Type B pancreatic cell (in vitro differentiated cells): Measurements from ENCODE around the gene MRPL39. TPM values are rescaled to one million over a fixed set of nuclear protein-coding genes. Genes with fewer than 3 reads are reported as not detected.
A peak's percentile ranks its signal among the peaks of the same experiment; 100 is the strongest.

ENCODE experiments used
- DNase-seq: peaks from one replicate; pipeline ENCODE4 v3.0.0; 2021; ENCODE audit warnings: mixed read lengths; ENCODE audit not compliant: unreplicated experiment; ENCODE audit errors: extremely low spot score
- H3K27ac Mint-ChIP-seq: 2 replicates; pipeline ENCODE4 v1.8.0; 2021; ENCODE audit warnings: mild to moderate bottlenecking, mixed read lengths
- H3K27me3 Mint-ChIP-seq: 2 replicates; pipeline ENCODE4 v1.8.0; 2021; ENCODE audit warnings: mixed read lengths
- H3K36me3 Mint-ChIP-seq: 2 replicates; pipeline ENCODE4 v1.8.0; 2021; ENCODE audit warnings: mixed read lengths
- H3K4me1 Mint-ChIP-seq: one replicate; pipeline ENCODE4 v1.8.0; 2021; ENCODE audit warnings: mixed read lengths; ENCODE audit not compliant: unreplicated experiment
- H3K4me3 Mint-ChIP-seq: 2 replicates; pipeline ENCODE4 v1.8.0; 2021; ENCODE audit warnings: mild to moderate bottlenecking, mixed read lengths
- H3K9me3 Mint-ChIP-seq: 2 replicates; pipeline ENCODE4 v1.8.0; 2021; ENCODE audit warnings: mixed read lengths
- total RNA-seq: library from RNA; stranded (reverse); gene quantifications from 2 replicates; pipeline ENCODE4 v1.2.1, GENCODE V29; 2021; ENCODE audit warnings: low replicate concordance
- TF ChIP-seq, protein P1 (sequence below): fragments of 200-600 bp; sonication (generic); conservative IDR thresholded peaks from 2 replicates; pipeline ENCODE4 v1.5.0; 2021; ENCODE audit warnings: antibody characterized with exemption, mild to moderate bottlenecking

The MRPL39 gene
- total RNA-seq, 1 donor from 2014 or later: 36.3 TPM

DNA sequence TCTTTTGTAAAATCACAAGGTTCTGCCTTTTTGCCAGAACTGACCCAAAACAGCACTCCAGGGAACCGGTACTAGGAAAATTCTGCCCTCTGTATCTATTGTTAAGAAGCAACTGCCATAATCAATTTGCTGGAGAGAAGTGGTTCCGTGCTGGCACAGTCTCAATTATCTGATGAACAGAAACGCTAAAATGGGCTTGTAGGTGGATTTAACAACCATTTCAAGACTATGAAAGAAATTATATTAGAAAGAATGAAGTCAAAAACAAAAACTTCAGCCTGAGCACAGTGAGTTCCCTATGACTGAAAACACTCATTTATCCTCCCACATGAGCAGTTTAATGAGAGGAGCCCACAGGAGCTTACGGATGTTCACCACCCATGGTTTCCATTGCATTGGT is 36.2 kb upstream of the MRPL39 start:
- peaks cover 36% of the 10 kb centered on the region for H3K27me3 Mint-ChIP-seq
- peaks cover 15% of the 10 kb centered on the region for H3K4me1 Mint-ChIP-seq
- no peak overlapping the region for H3K4me3 Mint-ChIP-seq
- H3K9me3 Mint-ChIP-seq: no peaks in the 10 kb centered on the region
- no peak for DNase-seq
- H3K27ac Mint-ChIP-seq: no peak overlapping the region
- TF ChIP-seq, protein P1, sequence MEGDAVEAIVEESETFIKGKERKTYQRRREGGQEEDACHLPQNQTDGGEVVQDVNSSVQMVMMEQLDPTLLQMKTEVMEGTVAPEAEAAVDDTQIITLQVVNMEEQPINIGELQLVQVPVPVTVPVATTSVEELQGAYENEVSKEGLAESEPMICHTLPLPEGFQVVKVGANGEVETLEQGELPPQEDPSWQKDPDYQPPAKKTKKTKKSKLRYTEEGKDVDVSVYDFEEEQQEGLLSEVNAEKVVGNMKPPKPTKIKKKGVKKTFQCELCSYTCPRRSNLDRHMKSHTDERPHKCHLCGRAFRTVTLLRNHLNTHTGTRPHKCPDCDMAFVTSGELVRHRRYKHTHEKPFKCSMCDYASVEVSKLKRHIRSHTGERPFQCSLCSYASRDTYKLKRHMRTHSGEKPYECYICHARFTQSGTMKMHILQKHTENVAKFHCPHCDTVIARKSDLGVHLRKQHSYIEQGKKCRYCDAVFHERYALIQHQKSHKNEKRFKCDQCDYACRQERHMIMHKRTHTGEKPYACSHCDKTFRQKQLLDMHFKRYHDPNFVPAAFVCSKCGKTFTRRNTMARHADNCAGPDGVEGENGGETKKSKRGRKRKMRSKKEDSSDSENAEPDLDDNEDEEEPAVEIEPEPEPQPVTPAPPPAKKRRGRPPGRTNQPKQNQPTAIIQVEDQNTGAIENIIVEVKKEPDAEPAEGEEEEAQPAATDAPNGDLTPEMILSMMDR: no peak
- no peaks in the 10 kb centered on the region for H3K36me3 Mint-ChIP-seq

DNA sequence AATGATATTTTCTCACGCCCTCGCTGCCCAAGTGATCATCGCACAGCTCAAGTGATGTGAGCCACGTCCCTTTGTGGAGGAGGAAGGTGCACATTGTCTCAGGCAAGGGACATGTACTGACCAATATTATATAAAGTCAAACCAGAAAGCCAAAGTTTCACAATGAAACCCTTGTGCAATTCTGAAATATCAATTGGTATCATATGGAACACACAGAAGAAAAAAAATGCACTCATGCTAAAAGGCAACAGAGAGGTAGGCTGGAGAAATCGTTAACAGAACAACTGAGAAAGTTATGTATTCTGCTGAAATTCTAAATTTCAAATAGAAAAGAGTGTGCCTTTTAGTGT is 33.6 kb upstream of the MRPL39 start:
- Mint-ChIP-seq H3K27ac (peak overlapping the region; percentile 31), H3K4me1 (peaks cover 18% of the 10 kb centered on the region), H3K4me3 (peak overlapping the region; percentile 83), H3K27me3 (peaks cover 56% of the 10 kb centered on the region), H3K36me3 (no peaks in the 10 kb centered on the region), H3K9me3 (no peaks in the 10 kb centered on the region)
- TF ChIP-seq, protein P1: no peak
- no peak for DNase-seq

DNA sequence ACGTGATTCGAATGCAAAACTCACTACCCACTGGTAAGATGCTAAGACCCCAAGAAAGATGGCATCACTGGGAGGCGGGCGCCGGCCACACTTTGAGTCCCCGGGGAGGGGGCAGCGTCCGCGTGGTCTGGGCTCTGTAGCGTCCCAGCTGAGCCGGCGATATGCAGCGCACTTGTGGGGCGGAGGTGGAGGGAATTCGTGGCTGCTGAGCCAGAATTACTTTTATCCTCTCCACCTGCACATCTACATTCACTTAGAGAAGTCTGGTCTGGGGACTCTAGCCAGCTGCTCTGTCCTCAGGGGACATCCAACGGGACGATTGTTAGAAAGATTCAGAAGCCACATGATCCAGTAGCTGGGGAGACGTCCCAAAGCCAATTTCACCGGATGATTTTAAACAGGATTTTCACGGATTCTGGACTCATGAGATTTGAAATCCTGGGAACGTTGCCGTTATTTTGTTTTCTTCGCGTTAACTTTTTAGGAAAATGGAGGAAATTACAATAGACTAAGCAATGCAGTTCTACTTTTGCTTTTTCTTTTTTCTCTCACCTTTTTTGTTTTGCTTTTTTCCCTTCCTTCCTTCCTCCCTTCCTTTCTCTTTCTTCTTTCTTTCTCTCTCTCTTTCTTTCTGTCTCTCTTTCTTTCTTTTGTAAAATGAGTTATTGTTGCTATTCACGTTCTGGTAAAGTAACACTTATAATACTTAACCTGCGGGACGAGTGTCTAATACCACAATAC is 33.1 kb upstream of the MRPL39 start:
- peak overlapping the region; percentile 31 for H3K27ac Mint-ChIP-seq
- H3K4me3 Mint-ChIP-seq: peak overlapping the region; percentile 83
- DNase-seq: no peak
- TF ChIP-seq, protein P1: no peak
- peaks cover 18% of the 10 kb centered on the region for H3K4me1 Mint-ChIP-seq
- no peaks in the 10 kb centered on the region for H3K36me3 Mint-ChIP-seq
- no peaks in the 10 kb centered on the region for H3K9me3 Mint-ChIP-seq
- H3K27me3 Mint-ChIP-seq: peaks cover 59% of the 10 kb centered on the region

DNA sequence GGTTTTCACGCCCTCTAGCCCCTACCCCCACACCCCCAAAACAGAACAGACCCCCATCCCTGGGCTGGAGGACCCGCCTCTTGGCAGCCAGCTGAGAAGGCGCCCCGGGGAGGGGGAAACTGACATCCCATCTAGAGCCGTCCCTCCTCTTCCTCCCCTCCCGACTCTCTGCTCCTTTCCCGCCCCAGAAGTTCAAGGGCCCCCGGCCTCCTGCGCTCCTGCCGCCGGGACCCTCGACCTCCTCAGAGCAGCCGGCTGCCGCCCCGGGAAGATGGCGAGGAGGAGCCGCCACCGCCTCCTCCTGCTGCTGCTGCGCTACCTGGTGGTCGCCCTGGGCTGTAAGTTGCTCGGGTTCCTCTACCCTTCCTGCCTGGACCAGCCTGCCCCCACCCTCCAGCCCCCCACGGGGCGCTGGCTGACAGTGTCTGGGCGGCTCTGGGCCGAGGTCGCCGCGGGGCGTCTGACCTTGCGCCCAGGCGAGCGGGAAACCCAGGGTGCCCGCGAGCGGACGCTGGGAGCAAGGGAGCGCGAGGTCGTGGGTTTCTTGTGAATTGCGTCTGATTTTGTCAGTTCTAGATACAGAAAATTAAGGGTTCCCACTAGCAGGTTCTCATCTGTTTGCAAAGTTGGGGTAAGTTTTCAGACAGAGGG is 32.4 kb upstream of the MRPL39 start:
- Mint-ChIP-seq H3K27ac (no peak overlapping the region), H3K27me3 (peaks cover 65% of the 10 kb centered on the region), H3K36me3 (no peaks in the 10 kb centered on the region), H3K4me3 (peak overlapping the region; percentile 83), H3K9me3 (no peaks in the 10 kb centered on the region), H3K4me1 (peaks cover 18% of the 10 kb centered on the region)
- TF ChIP-seq, protein P1: peak; percentile 58
- peak; percentile 71 for DNase-seq

DNA sequence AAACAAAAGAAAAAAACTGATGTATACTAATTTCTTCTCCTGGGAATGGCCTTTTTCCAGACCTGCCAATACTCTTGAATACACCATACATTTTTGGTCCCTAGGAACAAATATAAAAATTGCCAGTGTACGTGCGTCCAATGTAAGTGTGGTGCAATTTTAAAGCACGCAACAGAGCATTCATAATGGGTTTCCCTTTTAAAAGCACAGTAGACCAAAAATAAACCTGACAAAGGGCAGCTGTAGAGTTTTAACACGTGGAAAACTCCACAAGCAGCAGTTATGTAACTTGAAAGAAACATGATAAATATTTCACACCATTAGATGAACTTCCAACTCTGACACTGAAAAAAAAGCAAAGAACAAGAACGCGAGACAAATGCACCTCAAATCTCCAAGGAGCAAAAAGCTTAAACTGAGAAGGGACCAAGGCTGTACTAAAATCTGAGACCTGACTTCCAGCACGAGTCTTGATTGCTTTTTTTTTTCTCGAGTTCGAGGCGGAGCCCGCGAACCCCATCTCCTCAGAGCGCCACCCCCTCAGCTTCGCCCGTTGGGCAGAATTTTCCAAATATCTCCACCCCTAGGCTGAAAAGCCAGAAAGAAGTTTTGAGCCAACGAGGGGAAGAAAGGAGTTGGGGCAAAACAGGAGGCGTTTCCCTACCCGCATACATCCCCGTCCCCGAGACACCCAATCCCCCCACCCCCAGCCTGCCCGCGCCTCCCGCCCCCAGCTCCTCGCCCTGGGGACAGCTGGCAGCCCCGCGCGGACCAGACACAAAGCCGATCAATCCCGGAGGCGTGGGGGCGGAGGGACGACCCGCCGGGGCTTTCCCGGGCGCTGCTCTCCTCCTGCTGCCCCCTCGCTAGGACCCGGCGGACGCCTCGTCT is 31.6 kb upstream of the MRPL39 start, which contains the start of gene JAM2:
Gene JAM2, plus strand, starts transcription at position 599 of the 891 bp plus-strand sequence. CDS start 564 bp downstream, outside the sequence.
- no peak for DNase-seq
- no peaks in the 10 kb centered on the region for H3K36me3 Mint-ChIP-seq
- H3K27me3 Mint-ChIP-seq: peaks cover 65% of the 10 kb centered on the region

More for the DNA sequence above, 31.6 kb upstream of the MRPL39 start, which contains the start of gene JAM2:
- peak within 1 kb of the TSS; percentile 10 for H3K27ac Mint-ChIP-seq
- H3K4me3 Mint-ChIP-seq: peak within 1 kb of the TSS; percentile 83
- TF ChIP-seq, protein P1: no peak
- peaks cover 18% of the 10 kb centered on the region for H3K4me1 Mint-ChIP-seq
- no peaks in the 10 kb centered on the region for H3K9me3 Mint-ChIP-seq
